Glomerular visceral epithelial cell (primary cell): Measurements from ENCODE around the gene ABCA7.

Experiments used
- DNase-seq: peaks from one replicate; pipeline ENCODE4 v3.0.0-alpha.2; 2016; ENCODE audit errors: extremely low spot score

Gene ABCA7

DNA sequence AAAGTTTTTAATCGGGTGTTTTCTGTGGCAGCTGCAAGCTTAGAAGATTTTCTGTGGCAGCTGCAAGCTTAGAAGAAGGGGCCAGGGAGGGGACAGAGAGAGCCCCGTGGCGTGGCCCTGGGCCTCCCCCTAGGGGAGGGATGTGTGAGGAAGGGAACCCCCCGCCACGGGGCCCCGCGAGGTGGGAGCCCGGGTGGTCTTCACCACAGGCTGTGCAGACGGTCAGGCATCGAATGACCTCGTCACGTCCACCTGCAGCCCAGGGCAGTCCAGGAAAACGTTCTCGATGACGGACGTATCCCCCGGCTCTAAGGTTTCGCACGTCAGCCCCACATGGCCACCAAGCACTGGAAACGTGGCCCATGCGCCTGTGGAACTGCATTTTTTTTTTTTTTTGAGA is 46.7 kb downstream of the ABCA7 start:
- DNase-seq: no peak

DNA sequence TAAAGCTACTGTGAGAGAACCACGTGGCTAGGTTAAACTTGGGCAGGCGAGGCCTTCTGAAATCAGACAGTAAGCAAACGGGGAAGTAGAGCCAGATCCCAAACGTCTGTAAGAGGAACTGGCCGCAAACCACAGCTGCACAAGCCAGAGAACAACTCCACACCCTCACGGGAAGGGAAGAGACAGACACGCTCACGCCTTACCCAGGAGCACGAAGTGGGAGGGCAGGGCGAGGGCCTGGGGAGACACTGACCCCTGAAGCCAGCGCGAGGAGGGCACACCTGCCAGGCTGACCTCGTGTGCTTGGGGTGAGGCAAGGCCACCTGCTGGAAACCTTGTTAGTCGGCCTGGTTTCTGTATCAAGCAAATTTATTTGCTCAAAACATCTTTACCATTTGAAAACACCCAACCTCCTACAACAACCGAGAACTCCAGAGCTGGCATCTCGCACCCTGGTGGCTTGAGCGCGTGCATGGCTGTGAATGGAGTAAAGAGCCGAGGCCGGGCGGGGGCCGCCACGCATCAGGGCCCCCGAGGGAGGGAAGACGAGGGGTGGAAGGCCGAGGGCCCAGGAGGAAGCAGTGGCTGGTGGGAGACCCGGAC is 48.0 kb downstream of the ABCA7 start:
- DNase-seq: no peak

DNA sequence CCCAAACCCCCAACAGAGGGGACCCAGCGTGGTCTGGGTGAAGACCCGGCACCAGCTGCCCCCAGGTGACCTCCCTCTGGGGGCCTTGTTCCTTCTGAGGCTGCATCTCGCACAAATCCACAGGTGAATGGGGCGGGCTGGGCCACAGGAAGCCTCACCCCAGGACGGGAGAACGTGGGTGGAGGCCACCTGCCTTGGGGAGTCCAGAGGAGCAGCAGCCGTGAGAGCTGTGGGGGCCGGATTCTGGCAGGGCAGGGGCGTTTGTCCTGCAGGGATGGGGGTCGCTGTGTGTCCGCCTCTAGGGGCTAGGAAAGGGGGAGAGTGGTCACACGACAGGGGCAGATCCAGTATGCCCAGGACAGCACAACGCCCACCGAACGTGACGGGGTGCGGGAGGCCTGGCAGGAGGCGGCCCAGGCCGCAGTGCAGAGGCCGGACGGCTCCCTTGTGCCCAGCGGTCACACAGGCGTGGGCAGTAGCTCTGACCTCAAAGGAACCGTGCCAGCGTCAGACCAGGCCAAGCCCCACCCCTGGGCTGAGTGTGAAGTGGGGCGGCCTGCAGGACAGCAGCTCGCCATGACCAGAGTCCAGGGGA is 48.6 kb downstream of the ABCA7 start:
- DNase-seq: no peak

DNA sequence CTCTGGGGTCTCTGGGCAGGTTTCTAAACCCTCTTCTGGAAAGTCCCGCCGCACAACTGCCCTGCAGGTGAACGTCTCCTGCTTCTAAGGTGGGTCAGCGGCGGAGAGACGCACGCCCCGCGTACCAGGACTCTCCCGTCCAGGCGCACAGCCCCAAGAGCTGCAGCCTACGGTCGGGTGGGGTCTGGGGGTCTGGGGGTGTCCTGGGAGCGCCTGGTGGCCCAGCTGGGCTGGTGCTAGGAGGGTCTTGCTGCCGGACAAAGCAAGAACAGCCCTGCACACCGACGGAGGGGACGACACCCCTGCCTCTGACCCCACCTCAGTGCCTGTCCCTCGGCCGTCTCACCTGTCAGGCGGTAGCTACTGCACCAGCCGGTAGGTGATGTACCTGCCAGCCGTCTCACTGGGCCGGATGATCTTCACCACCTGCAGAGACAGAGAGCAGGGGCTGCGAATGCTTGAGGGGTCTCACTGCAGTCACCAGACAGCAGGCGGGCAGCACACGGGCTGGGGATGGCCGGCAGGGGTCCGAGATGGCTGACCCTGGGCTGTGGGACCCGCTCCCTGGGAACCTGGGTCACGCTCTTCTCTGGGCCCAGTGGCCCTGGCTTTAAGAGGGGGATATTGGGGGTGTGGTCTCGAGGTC is 49.3 kb downstream of the ABCA7 start:
- no peak for DNase-seq

DNA sequence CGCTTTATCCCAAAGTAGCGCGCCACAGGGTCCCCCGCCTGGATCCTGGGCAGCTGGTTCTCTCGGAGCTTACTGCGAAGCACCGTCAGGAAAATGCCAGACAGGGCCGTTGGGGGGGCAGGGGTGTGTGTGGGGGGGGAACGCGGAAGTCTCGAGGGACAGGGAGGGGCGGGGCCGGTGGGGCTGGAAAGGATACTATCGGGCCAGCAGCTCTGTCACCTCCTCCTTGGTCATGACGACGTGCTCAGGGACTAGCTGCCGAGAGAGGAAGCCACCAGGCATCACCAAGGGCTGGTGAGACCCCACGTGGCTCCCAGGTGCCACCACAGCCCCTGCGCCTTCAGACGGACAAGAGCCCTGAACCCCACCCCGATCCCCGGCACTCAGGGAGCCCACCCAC is 50.0 kb downstream of the ABCA7 start:
- DNase-seq: no peak

DNA sequence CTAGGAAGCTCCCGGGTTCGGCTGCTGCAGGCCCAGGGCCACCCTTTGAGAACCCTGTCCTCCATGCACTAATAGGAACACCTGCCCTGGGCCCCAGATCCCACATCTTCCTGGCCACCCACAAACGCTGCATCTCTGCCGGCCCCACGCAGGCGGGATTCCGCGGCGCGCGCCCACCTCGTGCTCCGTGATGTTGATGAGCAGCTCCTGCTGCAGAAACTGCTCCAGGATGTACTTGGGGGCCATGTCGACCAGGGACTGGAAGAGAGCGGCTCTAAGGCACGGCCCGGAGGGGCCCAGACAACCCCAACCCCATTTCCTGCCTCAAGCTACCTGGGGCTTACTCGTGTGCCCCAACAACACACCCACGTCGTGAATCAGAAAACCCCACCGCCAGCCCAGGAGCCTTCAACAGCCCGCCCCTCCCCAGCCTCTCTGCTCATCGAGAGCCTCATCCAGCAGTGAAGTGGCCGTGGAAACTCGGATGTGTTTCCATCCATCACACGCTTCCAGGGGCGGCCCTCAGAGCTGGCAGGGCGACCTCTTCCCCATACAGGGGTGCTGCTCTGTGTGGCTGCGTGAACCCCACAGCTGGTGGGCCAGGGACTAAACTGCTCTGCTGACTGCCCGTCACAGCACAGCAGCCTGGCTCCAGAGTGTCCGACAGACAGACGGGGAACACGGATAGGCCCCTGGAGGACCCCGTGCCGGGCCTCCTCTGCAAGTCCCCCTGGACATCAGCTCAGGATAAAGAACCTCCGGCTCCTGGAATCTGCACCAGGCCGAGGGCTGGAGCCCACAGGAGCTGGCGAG is 51.0 kb downstream of the ABCA7 start:
- DNase-seq: no peak

DNA sequence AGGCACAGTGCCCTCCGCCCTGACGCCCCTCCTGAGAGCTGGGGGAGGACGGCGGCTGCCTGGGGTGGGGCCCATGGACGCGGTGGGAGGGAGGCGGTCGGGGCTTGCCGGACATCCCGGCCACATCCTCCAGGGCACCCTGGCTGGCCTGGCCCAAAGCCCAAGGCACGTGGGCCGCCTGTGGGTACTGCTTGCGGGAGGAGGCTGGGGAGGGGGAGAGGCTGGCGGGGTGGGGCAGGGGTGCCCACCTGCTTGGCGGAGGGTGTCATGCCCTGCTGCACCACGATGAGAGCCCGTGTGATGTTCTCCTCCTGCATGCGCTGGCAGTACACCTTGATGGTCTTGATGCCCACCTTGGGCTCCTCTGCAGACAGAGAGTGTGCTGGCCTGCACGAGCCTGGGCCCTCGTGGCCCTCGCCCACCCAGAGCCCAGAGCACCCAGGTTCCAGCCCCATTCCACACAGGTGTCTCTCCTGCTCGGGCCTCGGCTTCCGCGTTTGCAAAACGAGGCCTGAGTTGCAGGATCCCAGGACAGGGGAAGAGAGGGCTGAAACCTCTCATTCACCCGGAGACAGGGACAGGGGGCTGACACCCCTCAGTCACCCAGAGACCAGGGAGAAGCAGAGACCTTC is 51.8 kb downstream of the ABCA7 start:
- DNase-seq: no peak

DNA sequence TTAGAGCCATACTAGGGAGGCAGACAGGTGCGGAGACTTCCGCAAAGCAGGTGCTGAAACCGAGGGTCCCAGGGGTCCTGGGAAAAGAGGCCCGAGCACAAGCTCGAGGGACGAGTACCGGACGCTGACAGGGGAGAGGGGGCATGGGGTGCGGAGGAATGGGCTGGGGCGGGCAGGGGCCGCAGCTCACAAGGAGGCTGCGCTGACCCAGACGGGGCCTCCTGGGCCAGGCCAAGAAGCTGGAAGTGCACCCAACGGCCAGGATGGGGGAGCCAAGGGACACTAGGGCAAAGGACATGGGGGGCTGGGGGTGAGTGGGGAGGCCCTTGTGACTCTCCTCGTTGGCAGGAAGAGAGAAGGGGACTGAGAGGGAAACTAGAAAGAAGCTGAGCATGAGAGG is 53.4 kb downstream of the ABCA7 start:
- no peak for DNase-seq

DNA sequence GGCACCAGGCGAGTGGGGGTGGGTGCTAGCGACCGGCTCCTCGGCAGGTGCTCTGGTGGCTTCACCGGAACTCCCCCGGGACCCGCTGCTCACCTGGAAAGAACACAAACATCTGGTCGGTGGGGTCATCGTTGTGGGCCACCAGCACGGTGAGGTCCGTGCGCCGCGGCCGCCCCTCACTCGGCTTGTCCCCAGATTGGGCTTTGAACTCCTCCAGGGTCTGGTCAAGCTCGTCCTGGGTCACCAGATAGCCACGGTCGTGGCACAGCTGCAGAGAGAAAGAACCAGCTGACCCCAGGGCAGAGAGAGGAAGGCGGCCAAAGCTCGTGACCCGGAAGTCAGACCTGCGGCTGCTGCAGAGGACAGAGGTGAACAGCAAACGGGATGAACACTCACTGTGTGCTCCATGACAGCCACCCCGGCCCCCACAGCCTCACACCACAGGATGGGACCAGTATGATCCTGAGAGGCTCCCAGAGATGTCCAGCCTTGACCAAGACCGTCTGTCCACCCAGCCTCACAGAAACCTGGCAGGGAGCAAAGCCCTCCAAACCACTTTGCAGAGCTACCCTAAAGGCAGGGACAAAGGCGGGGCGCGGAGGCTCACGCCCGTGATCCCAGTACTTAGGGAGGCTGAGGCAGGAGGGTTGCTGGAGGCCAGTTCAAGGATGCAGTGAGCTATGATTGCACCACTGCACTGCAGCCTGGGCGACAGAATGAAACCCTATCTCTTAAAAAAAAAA is 54.1 kb downstream of the ABCA7 start:
- DNase-seq: no peak

DNA sequence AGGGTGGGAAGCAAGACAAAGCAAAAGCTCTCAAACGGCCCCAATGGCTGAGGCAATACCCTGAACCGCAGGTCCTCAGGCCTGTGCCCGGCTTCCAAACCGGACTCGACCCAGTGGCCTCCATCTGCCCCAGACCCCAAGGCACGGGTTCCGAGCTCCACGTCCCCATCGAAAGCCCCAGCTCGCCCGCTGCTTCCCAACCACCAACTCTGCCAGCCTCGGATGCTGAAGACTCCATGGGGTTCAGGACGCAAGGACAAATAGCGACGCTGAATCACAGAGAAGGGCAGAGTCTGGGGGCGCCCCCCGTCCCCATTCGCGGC is 54.7 kb downstream of the ABCA7 start:
- DNase-seq: no peak

DNA sequence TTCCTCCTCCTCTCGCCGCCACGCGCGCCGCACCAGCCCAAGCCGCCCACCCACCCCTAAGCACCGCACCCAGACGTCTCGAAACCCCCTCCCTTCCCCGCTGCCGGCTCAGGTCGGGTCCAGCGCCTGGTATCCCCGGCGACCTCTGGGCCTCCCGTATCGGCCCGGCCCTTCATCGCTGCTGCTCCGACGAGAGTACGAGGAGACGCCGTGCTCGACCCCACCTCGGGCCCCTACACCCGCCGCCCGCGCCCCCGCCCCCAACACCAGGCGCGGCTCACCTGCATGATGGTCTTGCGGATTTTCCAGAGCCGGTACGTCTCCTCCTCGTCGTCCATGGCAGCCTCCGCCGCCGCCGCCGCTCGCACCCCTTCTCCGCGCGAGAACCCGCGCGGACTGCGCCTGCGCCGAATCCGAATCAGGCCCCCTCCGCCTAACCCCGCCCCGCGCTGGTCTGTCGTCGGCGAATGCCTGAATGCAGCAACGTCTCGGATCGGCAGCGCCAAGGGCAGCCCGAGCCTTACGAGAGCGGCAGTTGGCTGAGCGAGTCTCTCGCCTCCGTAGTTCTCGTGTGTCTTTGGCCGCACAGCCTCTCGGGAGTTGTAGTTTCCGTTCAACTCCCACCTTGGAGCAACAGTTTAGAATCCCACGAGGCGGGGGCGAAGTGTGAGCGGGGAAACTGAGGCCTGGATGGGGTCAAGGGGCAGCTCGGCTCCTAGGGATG is 55.2 kb downstream of the ABCA7 start, which contains the start of gene POLR2E:
Gene POLR2E, minus strand, starts transcription at position 398 of the 724 bp plus-strand sequence. Its CDS starts 60 bp downstream, at position 338.
- peak; percentile 98 for DNase-seq

DNA sequence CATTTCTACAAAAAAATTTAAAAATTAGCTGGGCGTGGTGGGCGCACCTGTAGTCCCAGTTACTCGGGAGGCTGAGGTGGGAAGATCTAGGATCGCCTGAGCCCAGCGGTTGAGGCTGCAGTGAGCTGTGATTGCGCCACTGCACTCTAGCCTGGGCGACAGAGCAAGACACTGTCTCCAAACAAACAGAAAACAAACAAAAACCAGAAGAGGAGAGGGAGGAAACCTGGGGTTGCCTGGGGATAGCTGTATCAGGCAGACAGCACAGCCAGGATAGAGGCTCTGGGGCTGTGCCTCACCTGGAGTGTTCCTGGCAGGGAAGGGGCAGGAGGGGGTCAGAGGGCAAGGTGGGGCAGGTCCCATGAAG is 57.9 kb downstream of the ABCA7 start:
- DNase-seq: no peak

DNA sequence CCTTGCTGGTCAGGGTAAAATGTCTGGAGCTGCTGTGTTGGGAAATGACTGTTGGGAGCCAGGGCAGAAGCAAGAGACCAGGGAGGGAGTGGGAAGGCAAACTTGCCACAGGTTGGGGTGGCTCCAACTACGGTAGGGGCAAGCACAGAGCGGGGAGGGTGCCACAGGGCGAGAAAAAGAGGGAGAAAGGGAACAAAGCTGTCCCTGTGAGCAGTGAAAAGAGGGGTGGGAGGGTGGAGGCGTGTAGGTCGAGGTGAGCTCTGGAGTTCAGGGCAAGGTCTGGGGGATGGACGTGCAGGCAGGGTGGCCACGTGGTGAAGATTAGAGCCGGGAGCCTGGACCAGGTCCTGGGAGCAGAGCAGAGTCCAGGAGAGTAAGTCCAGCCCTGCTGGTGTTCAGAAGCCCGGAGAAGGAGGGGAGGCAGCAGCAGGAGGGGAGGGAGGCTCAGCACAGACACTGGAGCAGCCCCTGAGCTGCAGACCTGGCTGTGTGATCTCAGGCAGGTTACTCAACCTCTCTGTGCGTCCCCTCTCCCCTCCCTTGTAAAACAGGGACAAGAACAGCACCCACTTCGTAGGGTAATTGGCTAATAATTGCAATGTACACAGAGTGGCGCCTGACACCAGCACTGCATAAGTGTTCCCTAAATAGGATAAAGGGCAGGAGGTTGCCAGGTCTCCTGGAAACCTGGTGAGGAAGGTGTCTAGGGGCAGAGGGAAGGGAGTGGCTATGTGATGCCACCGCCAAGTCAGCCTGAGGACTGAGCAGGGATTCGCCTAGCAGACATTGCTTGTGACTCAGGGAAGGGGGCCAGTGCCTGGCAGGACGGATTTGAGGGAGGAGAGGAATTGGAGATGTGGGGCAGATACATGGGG is 58.5 kb downstream of the ABCA7 start:
- no peak for DNase-seq

DNA sequence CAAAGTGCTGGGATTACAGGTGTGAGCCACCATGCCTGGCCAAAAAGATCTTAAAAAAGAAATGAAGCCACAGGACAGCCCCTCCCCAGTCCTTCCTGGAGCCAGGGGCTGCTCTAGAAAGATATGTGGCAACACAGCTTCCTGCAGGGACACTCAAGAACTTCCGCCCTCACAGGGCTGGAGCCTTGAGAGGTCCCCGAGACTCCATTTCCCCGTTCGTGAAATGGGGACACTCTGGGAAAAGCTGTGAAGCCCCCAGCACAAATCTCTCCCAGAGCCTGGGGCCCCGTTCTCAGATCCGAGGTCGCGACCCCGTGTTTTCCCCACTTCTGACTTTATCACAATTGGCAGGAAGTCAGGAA is 61.4 kb downstream of the ABCA7 start:
- DNase-seq: no peak

DNA sequence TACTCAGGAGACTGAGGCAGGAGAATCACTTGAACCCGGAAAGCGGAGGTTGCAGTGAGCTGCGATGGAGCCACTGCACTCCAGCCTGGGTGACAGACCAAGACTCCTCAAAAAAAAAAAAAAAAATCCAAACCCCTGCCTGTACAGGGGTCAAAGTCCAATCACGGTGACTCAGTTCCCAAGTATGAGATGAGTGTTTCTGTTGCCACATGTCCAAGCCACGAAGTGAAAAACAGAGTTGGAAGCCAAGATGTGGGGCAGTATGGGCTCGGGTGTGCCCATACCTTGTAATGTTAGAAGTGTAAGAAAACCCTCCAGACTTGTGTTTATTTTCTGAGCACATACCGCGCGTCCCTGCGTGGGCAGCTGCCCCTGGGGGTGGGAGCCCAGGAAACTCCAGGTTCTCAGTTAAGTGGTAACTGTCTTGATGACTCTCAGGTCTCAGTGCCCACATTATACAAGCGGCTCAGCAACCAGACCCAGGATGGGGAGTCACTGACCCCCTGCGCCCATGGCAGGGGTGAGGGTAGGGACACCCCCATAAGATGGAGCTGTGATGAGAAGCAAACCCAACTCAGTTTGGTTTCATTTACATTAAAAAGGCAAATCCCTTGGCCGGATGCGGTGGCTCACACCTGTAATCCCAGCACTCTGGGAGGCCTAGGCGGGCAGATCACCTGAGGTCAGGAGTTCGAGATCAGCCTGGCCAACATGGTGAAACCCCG is 62.7 kb downstream of the ABCA7 start:
- peak; percentile 100 for DNase-seq

DNA sequence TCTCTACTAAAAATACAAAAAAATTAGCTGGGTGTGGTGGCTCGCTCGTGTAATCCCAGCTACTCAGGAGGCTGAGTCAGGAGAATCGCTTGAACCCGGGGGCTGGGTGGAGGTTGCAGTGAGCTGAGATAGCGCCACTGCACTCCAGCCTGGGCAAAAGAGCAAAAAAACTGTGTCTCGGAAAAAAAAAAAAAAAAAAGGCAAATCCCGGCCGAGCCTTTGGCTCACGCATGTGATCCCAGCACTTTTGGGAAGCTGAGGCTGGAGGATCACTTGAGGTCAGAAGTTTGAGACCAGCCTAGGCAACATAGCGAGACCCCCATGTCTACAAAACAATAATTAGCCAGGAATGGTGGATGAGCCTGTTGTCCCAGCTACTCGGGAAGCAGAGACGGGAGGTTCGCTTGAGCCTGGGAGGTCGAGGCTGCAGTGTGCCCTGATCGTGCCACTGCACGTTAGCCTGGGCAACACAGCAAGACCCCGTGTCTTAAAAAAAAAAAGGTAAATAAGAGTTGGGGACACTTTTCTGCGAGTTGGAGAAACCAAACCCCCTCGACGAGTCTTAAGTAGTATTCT is 63.3 kb downstream of the ABCA7 start:
- DNase-seq: peak; percentile 44

DNA sequence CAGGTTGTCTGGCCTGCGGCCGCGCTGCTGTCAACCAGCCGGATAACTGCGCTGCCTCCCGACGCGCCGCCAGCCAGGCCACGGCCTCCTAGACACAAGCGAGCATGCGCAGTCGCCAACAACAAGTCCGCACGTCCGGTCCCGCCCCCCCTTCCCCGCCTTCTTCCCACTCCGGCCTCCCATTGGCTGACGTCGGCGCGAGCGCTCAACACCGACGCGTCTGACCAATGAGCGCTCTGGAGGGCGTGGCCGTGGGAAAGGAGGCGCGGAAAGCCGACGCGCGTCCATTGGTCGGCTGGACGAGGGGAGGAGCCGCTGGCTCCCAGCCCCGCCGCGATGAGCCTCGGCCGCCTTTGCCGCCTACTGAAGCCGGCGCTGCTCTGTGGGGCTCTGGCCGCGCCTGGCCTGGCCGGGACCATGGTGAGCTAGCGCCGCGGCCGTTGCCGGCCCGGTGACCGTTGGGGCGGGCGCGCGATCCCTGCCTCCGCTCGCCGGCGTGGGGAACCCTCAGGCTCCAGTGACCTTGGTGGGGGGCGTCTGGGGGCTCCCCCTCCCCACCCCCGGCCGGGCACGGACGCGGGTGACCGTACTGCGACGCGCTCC is 63.9 kb downstream of the ABCA7 start, which contains the start of gene GPX4:
Gene GPX4, plus strand, starts transcription at position 287 of the 603 bp plus-strand sequence. Its CDS starts 50 bp downstream, at position 337.
- DNase-seq: peak; percentile 100

DNA sequence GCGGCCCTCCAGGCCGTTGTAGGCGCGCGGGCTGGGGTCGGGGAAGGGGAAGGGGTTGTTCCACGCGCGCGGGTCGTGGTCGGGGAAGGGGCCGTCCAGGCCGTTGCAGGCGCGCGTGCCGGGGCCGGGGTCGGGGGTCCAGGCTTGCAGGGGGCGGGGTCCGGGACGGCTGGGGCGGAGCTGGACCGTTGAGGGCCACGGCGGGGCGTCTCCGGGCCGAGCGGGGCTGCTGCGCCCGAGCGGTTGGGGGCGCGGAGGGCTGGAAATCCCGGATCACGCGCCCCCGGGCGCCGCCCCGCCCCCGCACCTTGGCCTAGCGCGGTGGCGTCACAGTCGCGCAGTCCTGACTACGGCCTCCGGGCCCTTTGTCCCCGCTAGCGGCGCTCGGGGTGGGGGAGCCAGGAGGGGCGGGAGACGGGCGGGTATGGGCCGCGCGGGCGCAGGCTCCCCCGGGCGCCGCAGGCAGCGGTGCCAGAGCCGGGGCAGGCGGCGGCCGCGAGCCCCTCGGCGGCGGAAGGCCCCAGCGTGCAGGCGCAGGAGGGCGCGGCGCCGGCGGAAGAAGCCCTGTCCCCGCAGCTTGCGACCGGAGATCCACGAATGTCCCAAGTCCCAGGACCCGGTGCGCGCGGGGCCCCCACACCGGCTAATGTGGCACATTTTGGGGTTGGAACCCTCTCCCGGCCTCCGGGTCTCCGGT is 64.6 kb downstream of the ABCA7 start:
- peak; percentile 77 for DNase-seq
